Measurements from ENCODE around the gene NKTR. TPM values are rescaled to one million over a fixed set of nuclear protein-coding genes. Genes with fewer than 3 reads are reported as not detected.

Gene NKTR
- total RNA-seq, 1 experiment from 2014 or later: 79.8 TPM

DNA sequence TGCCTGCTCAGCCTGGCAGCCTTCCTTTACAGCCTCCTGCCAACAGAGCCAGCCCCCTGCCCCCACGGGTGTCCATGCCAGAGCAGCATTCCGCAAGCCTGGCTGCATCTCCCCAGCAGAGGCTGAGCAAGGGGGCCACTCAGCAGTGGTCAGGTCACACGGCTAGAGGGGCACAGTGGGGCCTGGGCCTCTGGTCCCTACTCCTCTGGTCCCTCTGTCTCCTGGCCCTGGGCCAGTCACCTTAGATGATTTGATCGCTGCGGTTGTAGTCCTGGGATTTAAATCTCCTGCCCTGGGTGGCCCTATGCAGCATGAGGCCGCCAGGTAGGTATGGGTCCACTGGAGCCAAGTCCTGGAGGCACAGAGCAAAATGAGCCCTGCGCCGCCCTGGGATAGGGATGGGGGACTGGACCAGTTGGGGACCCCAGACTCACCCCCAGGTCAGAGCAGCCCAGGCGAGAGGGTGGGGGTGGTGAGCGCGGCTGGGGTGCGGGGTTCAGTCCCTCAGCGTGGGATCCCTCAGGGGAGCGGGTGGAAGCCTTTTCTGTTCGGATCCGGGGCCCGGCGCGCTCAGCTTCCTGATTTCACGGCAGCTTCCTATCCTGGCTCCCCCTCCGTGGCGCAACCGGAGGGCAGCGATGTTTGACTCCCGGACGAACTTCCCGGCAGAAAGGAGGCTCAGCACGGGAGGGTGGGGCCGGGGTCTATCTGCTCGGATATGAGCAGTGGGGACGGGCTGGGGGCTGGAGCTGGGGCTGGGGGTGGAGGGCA lies 53.3 kb downstream of the NKTR start, which contains the start of gene ZBTB47:
TSS of gene ZBTB47 (plus strand) at position 138 of the 771 bp plus-strand sequence. CDS start 4,659 bp downstream, outside the sequence.
- Histone ChIP-seq H3K4me2 (ENCODE audit: insufficient read depth, insufficient read length, low read length) (peak within 1 kb of the TSS; percentile 46), H4K8ac (replicated peaks; ENCODE audit: insufficient read length, low read depth, low read length) (no peak within 1 kb of the TSS), H3K27me3 (ENCODE audit: insufficient read depth, low read length) (no peaks in the 10 kb centered on the region), H3K23ac (ENCODE audit: insufficient read length, low read depth, low read length) (no peak within 1 kb of the TSS), H3K23me2 (ENCODE audit: insufficient read length, low read depth, low read length, poor library complexity, severe bottlenecking) (no peaks in the 10 kb centered on the region), H3K4me1 (ENCODE audit: insufficient read depth, low read length) (peaks cover 9% of the 10 kb centered on the region; the same call in 1 of the 2 replicates), H2BK15ac (ENCODE audit: low read depth, low read length) (no peak within 1 kb of the TSS), H4K20me1 (ENCODE audit: control insufficient read depth, insufficient read depth, insufficient read length) (no peaks in the 10 kb centered on the region), H2BK12ac (ENCODE audit: insufficient read length, low read depth, low read length) (no peak within 1 kb of the TSS), H2AK5ac (ENCODE audit: insufficient read length, low read length) (no peak within 1 kb of the TSS), H3K9ac (ENCODE audit: extremely low read depth, insufficient read length, low read length) (no peak within 1 kb of the TSS), H2BK20ac (ENCODE audit: low read depth, low read length, poor library complexity, severe bottlenecking) (no peak within 1 kb of the TSS), H3K18ac (ENCODE audit: insufficient read length, low read depth, low read length) (peak within 1 kb of the TSS; percentile 77), H4K5ac (ENCODE audit: insufficient read length, low read depth, low read length) (no peak within 1 kb of the TSS), H3K27ac (ENCODE audit: insufficient read length, low read depth, low read length) (no peak within 1 kb of the TSS), H4K91ac (ENCODE audit: insufficient read length, low read depth, low read length) (no peak within 1 kb of the TSS), H3K4ac (ENCODE audit: low read depth, low read length) (no peak within 1 kb of the TSS), H3T11ph (ENCODE audit: low read length) (no peak within 1 kb of the TSS), H3K56ac (ENCODE audit: insufficient read length, low read depth, low read length) (no peak within 1 kb of the TSS), H3K9me3 (ENCODE audit: control insufficient read depth, low read depth, low read length) (no peaks in the 10 kb centered on the region), H2BK120ac (ENCODE audit: low read depth, low read length, poor library complexity, severe bottlenecking) (no peak within 1 kb of the TSS), H3K79me2 (ENCODE audit: insufficient read depth, low read length) (no peaks in the 10 kb centered on the region), H2BK5ac (ENCODE audit: insufficient read length, low read length) (no peak within 1 kb of the TSS), H2AFZ (ENCODE audit: low read length) (no peak within 1 kb of the TSS), H3K79me1 (ENCODE audit: insufficient read depth, low read depth, low read length, poor library complexity, severe bottlenecking) (no peaks in the 10 kb centered on the region), H3K14ac (ENCODE audit: insufficient read depth, low read length) (peak within 1 kb of the TSS; percentile 53)
- peak; percentile 38 for DNase-seq
- Mint-ChIP-seq H3K27ac (peak within 1 kb of the TSS in 2 of 3 experiments; percentile 83 to 87; a peak in 4 of 7 replicates), H3K4me1 (peaks cover 32 to 45% of the 10 kb centered on the region in 2 experiments), H3K27me3 (ENCODE audit: low read depth) (no peaks in the 10 kb centered on the region), H3K4me3 (peak within 1 kb of the TSS; percentile 78 to 86), H3K9me3 (no peaks in the 10 kb centered on the region), H3K36me3 (ENCODE audit: insufficient read depth in 1 of 3, low read depth in 3 of 3) (peaks cover 3 to 19% (median 14%) of the 10 kb centered on the region in 3 experiments; a peak in 5 of 7 replicates)
- no peak for TF ChIP-seq CTCF (conservative IDR thresholded peaks at IDR 0.05)
- WGBS (ENCODE audit: extremely low coverage, insufficient read length, low lambda C conversion rate): no CpG with 5 or more reads among the region's 31 CpGs

Data from H9 (cell line).